Endothelial cell of umbilical vein (primary cell): ENCODE data around the gene SLC7A6. TPM values are rescaled to one million over a fixed set of nuclear protein-coding genes. Genes with fewer than 3 reads are reported as not detected.

Experiments
- BruUV-seq: library from RNA; stranded (reverse); fragments of 400-500 nt; replicated peaks from 2 replicates; lab custom pipeline; 2021; lab: Mats Ljungman, UMichigan
- CTCF ChIA-PET: fragments of 300-600, 350-600 bp; sonication (Branson Sonifier 250); formaldehyde crosslinking; loops from one replicate; lab custom pipeline; 2021; ENCODE audit warnings: antibody characterized with exemption, inconsistent platforms; lab: Charles Lee
- POLR2A ChIA-PET: fragments of 300-600, 350-600 bp; sonication (Branson Sonifier 250); formaldehyde crosslinking; loops from one replicate; lab custom pipeline; 2021; ENCODE audit warnings: antibody characterized with exemption, inconsistent platforms; lab: Charles Lee
- DNase-seq: peaks from one replicate; pipeline ENCODE4 v3.0.0-alpha.2; 2011; ENCODE audit warnings: low read depth, low spot score
- FAIRE-seq: peaks from 2 replicates; lab custom pipeline; 2011; peaks lifted over from hg19 to GRCh38; lab: Jason Lieb, UNC
- H2AFZ ChIP-seq: 2 replicates; pipeline ENCODE4 v1.6.0; 2012; ENCODE audit warnings: low read depth, low read length, control low read depth, inconsistent platforms
- H3K27ac ChIP-seq: 2 replicates; pipeline ENCODE4 v1.5.1; 2011; ENCODE audit warnings: low read depth, mild to moderate bottlenecking, control low read depth, low read length, moderate library complexity; ENCODE audit not compliant: insufficient read depth
- H3K27me3 ChIP-seq, 2 experiments: 2 replicates each; pipeline versions ENCODE4 v1.6.0 to v1.6.1; 2011; ENCODE audit warnings: low read length in 2 of 2, mixed read lengths in 1 of 2; ENCODE audit not compliant: control insufficient read depth in 2 of 2, insufficient read depth in 2 of 2
- H3K36me3 ChIP-seq, 2 experiments: 2 replicates in 1 of 2; 3 replicates in 1 of 2; pipeline ENCODE4 v1.5.1; 2011; ENCODE audit warnings: low read length in 2 of 2, mild to moderate bottlenecking in 1 of 2, moderate library complexity in 1 of 2; ENCODE audit not compliant: control insufficient read depth in 2 of 2, insufficient read depth in 2 of 2; ENCODE audit errors: extremely low read depth in 1 of 2
- H3K4me1 ChIP-seq: 3 replicates; pipeline ENCODE4 v1.5.1; 2011; ENCODE audit warnings: mild to moderate bottlenecking, low read length; ENCODE audit not compliant: control insufficient read depth, insufficient read depth; ENCODE audit errors: extremely low read depth
- H3K4me2 ChIP-seq: 2 replicates; pipeline ENCODE4 v1.6.1; 2011; ENCODE audit warnings: low read length, control low read depth, mixed read lengths; ENCODE audit not compliant: insufficient read depth
- H3K4me3 ChIP-seq, 3 experiments: fragments of 200-600 bp in 1 of 3; sonication (generic), shearing (Covaris generic) in 1 of 3; replicated peaks in 1 of 3; 2 replicates each; pipeline ENCODE4 v1.5.1; 2011 to 2016; ENCODE audit warnings: control low read depth in 3 of 3, low read length in 3 of 3, mild to moderate bottlenecking in 2 of 3, inconsistent platforms in 1 of 3, low read depth in 1 of 3, moderate library complexity in 1 of 3; ENCODE audit not compliant: insufficient read depth in 1 of 3
- H3K79me2 ChIP-seq: 2 replicates; pipeline ENCODE4 v1.6.0; 2012; ENCODE audit warnings: low read length, inconsistent platforms; ENCODE audit not compliant: control insufficient read depth, insufficient read depth
- H3K9ac ChIP-seq: replicated peaks from 2 replicates; pipeline ENCODE3; 2011; ENCODE audit warnings: low read length, control low read depth; ENCODE audit not compliant: insufficient read depth; ENCODE audit errors: extremely low read depth
- H3K9me1 ChIP-seq: replicated peaks from 3 replicates; pipeline ENCODE4 v1.6.0; 2011; ENCODE audit warnings: mild to moderate bottlenecking, low read length; ENCODE audit not compliant: control insufficient read depth, insufficient read depth; ENCODE audit errors: extremely low read depth
- H3K9me3 ChIP-seq: replicated peaks from 2 replicates; pipeline ENCODE4 v1.5.1; 2012; ENCODE audit warnings: low read length, inconsistent platforms; ENCODE audit not compliant: control insufficient read depth, insufficient read depth
- H4K20me1 ChIP-seq: replicated peaks from 2 replicates; pipeline ENCODE3; 2011; ENCODE audit warnings: mild to moderate bottlenecking, low read length; ENCODE audit not compliant: control insufficient read depth, insufficient read depth; ENCODE audit errors: extremely low read depth
- CTCF ChIP-seq, 2 donors: IDR thresholded peaks; 1 replicate in 1 of 2; 2 replicates in 1 of 2; pipeline ENCODE4 v1.5.1; 2011; ENCODE audit warnings: low read length in 2 of 2, mild to moderate bottlenecking in 2 of 2, moderate library complexity in 2 of 2, control low read depth in 1 of 2, inconsistent platforms in 1 of 2, low read depth in 1 of 2; ENCODE audit not compliant: insufficient read depth in 1 of 2; ENCODE audit errors: extremely low read depth in 1 of 2
- EZH2 ChIP-seq: IDR thresholded peaks from 2 replicates; pipeline ENCODE4 v1.6.1; 2012; ENCODE audit warnings: borderline replicate concordance, low read depth, mild to moderate bottlenecking, moderate library complexity, low read length, inconsistent platforms; ENCODE audit not compliant: severe bottlenecking
- FOS ChIP-seq: IDR thresholded peaks from 2 replicates; pipeline ENCODE4 v1.6.1; 2011; ENCODE audit warnings: mild to moderate bottlenecking, low read length, moderate library complexity, borderline replicate concordance; ENCODE audit not compliant: insufficient read depth
- GATA2 ChIP-seq: IDR thresholded peaks from 2 replicates; pipeline ENCODE4 v1.7.0; 2011; ENCODE audit warnings: low read depth, mild to moderate bottlenecking, moderate library complexity, mixed read lengths, low read length; ENCODE audit not compliant: insufficient read length, insufficient read depth
- JUN ChIP-seq: IDR thresholded peaks from 2 replicates; pipeline ENCODE4 v1.6.1; 2011; ENCODE audit warnings: borderline replicate concordance, low read depth; ENCODE audit not compliant: insufficient read length, insufficient read depth
- MAX ChIP-seq: IDR thresholded peaks from 2 replicates; pipeline ENCODE4 v1.6.1; 2011; ENCODE audit not compliant: insufficient read depth, insufficient read length
- MYC ChIP-seq: IDR thresholded peaks from one replicate; pipeline ENCODE4 v1.6.1; 2011; ENCODE audit warnings: mild to moderate bottlenecking, low read depth, low read length
- POLR2A ChIP-seq: IDR thresholded peaks from 2 replicates; pipeline ENCODE4 v1.6.1; 2012; ENCODE audit warnings: low read depth, mild to moderate bottlenecking, control low read depth, low read length
- POLR2AphosphoS5 ChIP-seq: IDR thresholded peaks from 2 replicates; pipeline ENCODE4 v1.6.1; 2012; ENCODE audit warnings: low read depth, mild to moderate bottlenecking, control low read depth, low read length, moderate library complexity; ENCODE audit not compliant: insufficient read depth
- dilution Hi-C: fragments of 300-500 bp; cut with MboI; formaldehyde crosslinking; loops from one replicate; pipeline ENCODE4 v1.15.0; 2019; ENCODE audit warnings: low sequenced_read_pairs; ENCODE audit not compliant: extremely low pct_ligation_motif_present
- intact Hi-C: fragments of 100-400 bp; cut with micrococcal nuclease; formaldehyde crosslinking; loops from one replicate; pipeline ENCODE4 v1.10.0; 2022
- polyA plus RNA-seq, 4 experiments: library from polyadenylated mRNA; depleted of rRNA in 3 of 4; stranded (reverse) in 3 of 4; unstranded in 1 of 4; fragments of >200 nt; gene quantifications; 2 replicates each; pipeline versions ENCODE4 v1.2.1 to v1.2.3, GENCODE V29; 2011 to 2012; ENCODE audit warnings: missing spikeins in 1 of 4
- total RNA-seq: library from RNA; stranded (reverse); gene quantifications from 2 replicates; pipeline ENCODE4 v1.2.3, GENCODE V29; 2021

The SLC7A6 gene
- total and polyA plus RNA-seq, 2 donors (not counting 3 experiments of a cell fraction or from before 2014, with no cell fraction given), result 68.0 to 86.5 TPM

GRCh38 chr16:68229431-68230175 lies 34.7 kb upstream of the SLC7A6 start:
- H3K9ac ChIP-seq, result no peak overlapping the region
- TF ChIP-seq GATA2 (no peak), CTCF (IDR thresholded peaks at IDR 0.05; ENCODE audit: extremely low read depth in 1 of 2, insufficient read depth in 1 of 2, low read depth in 1 of 2, low read length in 2 of 2) (peak; percentile 83)
- no peak overlapping the region for H2AFZ ChIP-seq
- POLR2A ChIA-PET, result no interaction called here
- H3K79me2 ChIP-seq, result no peaks in the 10 kb centered on the region
- H3K9me3 ChIP-seq, result no peaks in the 10 kb centered on the region
- H3K4me1 ChIP-seq, result no peaks in the 10 kb centered on the region
- H3K4me3 ChIP-seq, result no peak overlapping the region
- DNase-seq (peak; percentile 66), FAIRE-seq (peak; percentile 78)
- H3K27ac ChIP-seq, result no peak overlapping the region
- dilution Hi-C loops, result no loop called here
- CTCF ChIA-PET, result interaction anchor here (0.6 to 4.7 kb wide), 21 partner anchors 13 to 557 kb away, joined by 3 to 57 read pairs (median 4); partner anchors contain the start of genes DDX28, DPEP2NB, DUS2 and NFATC3
- H4K20me1 ChIP-seq, result no peaks in the 10 kb centered on the region
- H3K36me3 ChIP-seq, result no peaks in the 10 kb centered on the region
- H3K27me3 ChIP-seq, result no peaks in the 10 kb centered on the region
- no peaks in the 10 kb centered on the region for H3K9me1 ChIP-seq
- H3K4me2 ChIP-seq, result no peak overlapping the region
- BruUV-seq, result no TSS peak
- intact Hi-C loops, result loop anchor here (1.0 to 2.0 kb wide), 6 partner anchors 135 to 236 kb away; no protein-coding TSS in a partner anchor

- Histone ChIP-seq H4K20me1 (no peaks in the 10 kb centered on the region), H3K4me2 (no peak overlapping the region), H3K9me1 (no peaks in the 10 kb centered on the region), H2AFZ (no peak overlapping the region), H3K9me3 (no peaks in the 10 kb centered on the region), H3K4me3 (no peak overlapping the region), H3K4me1 (no peaks in the 10 kb centered on the region), H3K79me2 (no peaks in the 10 kb centered on the region), H3K36me3 (no peaks in the 10 kb centered on the region), H3K27me3 (no peaks in the 10 kb centered on the region), H3K27ac (no peak overlapping the region), H3K9ac (no peak overlapping the region)
- CTCF ChIA-PET, result interaction anchor here (0.6 to 4.7 kb wide), 21 partner anchors 14 to 558 kb away, joined by 3 to 57 read pairs (median 4); partner anchors contain the start of genes DDX28, DPEP2NB, DUS2 and NFATC3
- FAIRE-seq (no peak), DNase-seq (no peak)
- BruUV-seq, result no TSS peak
- POLR2A ChIA-PET, result no interaction called here
- TF ChIP-seq EZH2 (no peak), POLR2A (no peak), POLR2AphosphoS5 (no peak), MAX (no peak), CTCF (IDR thresholded peaks at IDR 0.05; ENCODE audit: extremely low read depth in 1 of 2, insufficient read depth in 1 of 2, low read depth in 1 of 2, low read length in 2 of 2) (no peak), FOS (no peak), GATA2 (no peak), MYC (no peak), JUN (no peak)
- intact Hi-C loops (no loop called here), dilution Hi-C loops (no loop called here)
Measured at GRCh38 chr16:68230176-68230571, 34.2 kb upstream of the SLC7A6 start.
